MG63 (cell line): Measurements from ENCODE around the gene OR2A42. TPM values are rescaled to one million over a fixed set of nuclear protein-coding genes. Genes with fewer than 3 reads are reported as not detected.
"Not testable (repeated sequence)": the region's sequence is repeated elsewhere in the genome, so short reads cannot be mapped to it uniquely, and the experiment has no call there.

ENCODE experiments used
- DNase-seq: peaks from one replicate; pipeline ENCODE4 v3.0.0-alpha.2; 2020
- H3K27me3 ChIP-seq: fragments of 250-450 bp; sonication (Bioruptor Pico); 2 replicates; pipeline ENCODE4 v1.5.1; 2020; ENCODE audit warnings: mild to moderate bottlenecking, moderate library complexity
- H3K36me3 ChIP-seq: fragments of 250-450 bp; sonication (Bioruptor Pico); 2 replicates; pipeline ENCODE4 v1.5.1; 2020; ENCODE audit warnings: mild to moderate bottlenecking, moderate library complexity
- H3K4me3 ChIP-seq: fragments of 250-450 bp; sonication (Bioruptor Pico); 2 replicates; pipeline ENCODE4 v1.5.1; 2020; ENCODE audit warnings: mild to moderate bottlenecking, moderate library complexity
- H3K9me3 ChIP-seq: fragments of 250-450 bp; sonication (Bioruptor Pico); 2 replicates; pipeline ENCODE4 v1.5.1; 2020; ENCODE audit warnings: mild to moderate bottlenecking, moderate library complexity
- total RNA-seq: library from RNA; depleted of rRNA; stranded (reverse); fragments of >200 nt; shearing (Covaris generic); gene quantifications from 2 replicates; pipeline ENCODE4 v1.2.3, GENCODE V29; 2014; ENCODE audit warnings: low replicate concordance; rRNA removed

Gene OR2A42
- total RNA-seq, 1 experiment from 2014 or later: not detected

DNA sequence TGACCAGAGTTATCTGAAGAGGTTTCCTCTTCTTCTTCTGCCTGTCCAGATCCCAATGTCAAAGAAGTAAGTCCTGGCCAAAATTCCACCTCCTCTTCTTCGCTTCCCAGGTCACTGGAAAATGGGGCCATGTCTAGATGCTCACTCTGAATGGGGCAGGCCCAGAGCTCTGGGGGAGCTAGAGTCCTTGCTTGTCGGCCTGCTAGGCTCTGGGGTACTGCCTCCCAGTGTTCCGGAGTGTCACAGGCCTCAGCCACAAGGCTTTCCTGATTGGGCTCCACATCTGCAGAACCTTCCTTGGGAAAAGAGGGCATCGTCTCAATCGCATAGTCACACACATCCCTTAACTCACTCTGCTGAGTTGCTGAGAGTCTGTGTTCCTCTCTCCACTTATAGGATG, 51.6 kb downstream of the OR2A42 start:
- not testable (repeated sequence) for H3K36me3 ChIP-seq, DNase-seq, H3K4me3 ChIP-seq, H3K27me3 ChIP-seq, H3K9me3 ChIP-seq

DNA sequence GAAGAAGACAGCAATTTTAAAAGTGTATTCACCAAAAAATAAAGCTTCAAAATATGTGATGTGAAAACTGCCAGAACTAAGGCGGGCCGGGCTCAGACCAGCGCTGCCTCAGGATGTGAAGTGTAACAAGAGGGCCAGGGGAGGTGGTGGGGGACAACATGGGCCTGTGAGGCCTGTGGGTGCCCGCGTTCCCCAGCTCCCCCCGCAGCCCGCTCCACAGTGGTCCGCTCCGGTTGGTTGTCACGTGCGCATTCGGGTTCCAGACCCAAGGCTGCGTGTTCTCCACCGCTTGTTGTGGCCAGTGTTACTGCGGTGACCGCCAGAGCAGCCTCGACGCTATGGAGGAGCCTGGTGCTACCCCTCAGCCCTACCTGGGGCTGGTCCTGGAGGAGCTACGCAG, 56.2 kb downstream of the OR2A42 start, which contains the start of gene CTAGE4:
Gene CTAGE4 (plus strand): TSS at position 301 of the 400 bp plus-strand sequence. CDS start 38 bp downstream, at position 339.
- DNase-seq, H3K27me3 ChIP-seq, H3K36me3 ChIP-seq, H3K9me3 ChIP-seq, H3K4me3 ChIP-seq: not testable (repeated sequence)

DNA sequence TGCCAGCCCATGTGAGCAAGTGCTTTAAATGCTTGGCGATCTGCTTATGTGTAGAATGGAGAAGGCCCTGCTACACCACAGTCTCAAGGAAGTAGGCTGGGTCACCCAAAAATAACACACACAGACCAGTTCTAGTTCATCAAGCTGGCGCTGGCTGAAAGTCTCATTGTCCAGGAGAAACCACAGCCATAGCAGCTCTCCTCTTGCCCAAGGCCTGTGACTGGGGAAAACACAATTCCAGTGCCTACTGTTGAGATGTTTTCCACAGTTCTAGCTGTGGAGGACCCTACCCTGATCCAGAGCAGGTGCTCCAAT, 60.3 kb downstream of the OR2A42 start:
- H3K9me3 ChIP-seq, DNase-seq, H3K36me3 ChIP-seq, H3K27me3 ChIP-seq, H3K4me3 ChIP-seq: not testable (repeated sequence)

DNA sequence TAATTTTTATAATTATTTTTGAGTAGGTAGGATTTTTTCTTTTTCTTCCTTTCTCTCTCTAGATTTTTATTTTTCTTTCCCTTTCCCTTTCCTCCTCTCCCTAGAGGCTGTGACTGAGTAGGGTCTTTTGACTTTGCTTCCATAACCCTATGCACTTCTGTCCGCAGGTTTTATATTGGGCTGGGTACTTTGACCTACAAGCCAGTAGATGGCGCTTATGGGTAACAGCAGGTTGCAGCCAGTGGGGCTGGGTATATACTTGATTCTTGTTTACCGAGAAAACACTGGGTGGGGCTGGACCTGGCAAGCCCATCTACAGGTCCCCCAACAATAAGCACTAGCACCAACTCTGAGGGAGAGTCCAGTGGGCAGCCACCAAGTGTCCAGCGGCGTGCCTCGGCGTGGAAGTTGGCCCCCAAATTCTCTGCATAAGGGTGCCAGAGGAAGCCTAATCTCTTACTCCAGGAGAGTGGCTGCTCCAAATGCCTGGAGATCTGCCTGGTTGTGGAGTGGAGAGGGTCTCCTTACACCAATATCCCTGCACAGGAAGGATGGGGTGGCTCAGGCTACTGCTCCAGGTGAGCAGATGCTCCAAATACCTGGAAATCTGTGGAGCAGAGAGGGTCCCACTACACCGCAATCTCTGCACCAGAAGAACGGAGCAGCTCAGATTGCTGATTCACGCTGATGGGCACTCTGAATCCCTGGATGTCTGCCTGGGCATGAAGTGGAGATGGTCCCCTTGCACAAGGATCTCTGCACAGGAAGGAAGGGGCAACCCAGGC, 60.8 kb downstream of the OR2A42 start:
- not testable (repeated sequence) for H3K4me3 ChIP-seq, H3K27me3 ChIP-seq, H3K9me3 ChIP-seq, H3K36me3 ChIP-seq
- peak; percentile 10 for DNase-seq

Other genes with a start within 250 kb of the OR2A42 start
- gene OR6B1, start 239.3 kb downstream of the OR2A42 start, total RNA-seq: not detected in 2 replicates
- gene OR2A5, start 190.7 kb downstream of the OR2A42 start, total RNA-seq: not detected in 2 replicates
- gene OR2A25, start 169.8 kb downstream of the OR2A42 start, total RNA-seq: not detected in 2 replicates
- gene OR2A12, start 153.3 kb downstream of the OR2A42 start, total RNA-seq: not detected in 2 replicates
- gene OR2A2, start 130.0 kb downstream of the OR2A42 start, total RNA-seq: not detected in 2 replicates
- gene OR2A14, start 116.4 kb downstream of the OR2A42 start, total RNA-seq: not detected in 2 replicates
- 0.57 and 2.1 TPM in 2 replicates for gene CTAGE4, start 56.1 kb downstream of the OR2A42 start, total RNA-seq
- 0.76 TPM in 2 replicates for gene ARHGEF35, start 43.8 kb downstream of the OR2A42 start, total RNA-seq
- gene OR2A7, start 25.2 kb upstream of the OR2A42 start, total RNA-seq: 0.79 TPM in 1 of 2 replicates, not detected in the other
- gene CTAGE8, start 29.7 kb upstream of the OR2A42 start, total RNA-seq: 0.57 TPM in 1 of 2 replicates, not detected in the other
- not detected in 2 replicates for gene OR2A1, start 72.8 kb upstream of the OR2A42 start, total RNA-seq
- 2.0 and 2.7 TPM in 2 replicates for gene ARHGEF5, start 115.8 kb upstream of the OR2A42 start, total RNA-seq
- not detected in 2 replicates for gene NOBOX, start 164.1 kb upstream of the OR2A42 start, total RNA-seq